Body of pancreas (tissue), 4 donors: ENCODE results near the gene PPFIA1. TPM values are rescaled to one million over a fixed set of nuclear protein-coding genes. Genes with fewer than 3 reads are reported as not detected.

Experiments
- ATAC-seq: fragments of 150-250 bp; one replicate; pipeline ENCODE4 v1.9.1; 2016
- DNase-seq, 4 donors: peaks; one replicate each; pipeline ENCODE4 v3.0.0-alpha.2; 2019
- H3K27ac ChIP-seq, 4 donors: fragments of 200-600 bp; sonication (generic); 1 replicate in 3 of 4; 2 replicates in 1 of 4; pipeline versions ENCODE4 v1.5.1 to v1.6.1; 2016 to 2019; ENCODE audit warnings: mild to moderate bottlenecking in 1 of 4, mixed read lengths in 1 of 4, moderate library complexity in 1 of 4
- H3K27me3 ChIP-seq, 2 donors: fragments of 200-600 bp; sonication (generic); one replicate each; pipeline ENCODE4 v1.6.0; 2016; ENCODE audit warnings: mild to moderate bottlenecking in 1 of 2
- H3K36me3 ChIP-seq, 2 donors: fragments of 200-600 bp; sonication (generic); replicated peaks in 1 of 2; 2 replicates each; pipeline ENCODE4 v1.5.1; 2016; ENCODE audit warnings: low read depth in 2 of 2; ENCODE audit not compliant: insufficient read depth in 1 of 2
- H3K4me1 ChIP-seq: fragments of 200-600 bp; sonication (generic); one replicate; pipeline ENCODE4 v1.6.0; 2016
- H3K4me3 ChIP-seq, 2 donors: fragments of 200-600 bp; sonication (generic); 1 replicate in 1 of 2; 2 replicates in 1 of 2; pipeline ENCODE4 v1.5.1; 2016 to 2019
- H3K9me3 ChIP-seq, 3 donors: fragments of 200-600 bp; sonication (generic); 1 replicate in 2 of 3; 2 replicates in 1 of 3; pipeline ENCODE4 v1.5.1; 2016
- CTCF ChIP-seq, 7 experiments: fragments of 450-650 bp in 4 of 7; fragments of 200-600 bp in 3 of 7; sonication (generic) in 3 of 7; IDR thresholded peaks; one replicate each; pipeline ENCODE4 v1.5.1; 2016 to 2019; ENCODE audit warnings: antibody characterized with exemption in 7 of 7
- POLR2A ChIP-seq, 3 donors: fragments of 450-650 bp; IDR thresholded peaks; one replicate each; pipeline ENCODE4 v1.6.1; 2016; ENCODE audit warnings: antibody characterized with exemption in 3 of 3, mild to moderate bottlenecking in 2 of 3
- WGBS, 2 donors: methylation state at CpG; one replicate each; pipeline ENCODE4 v1.1.5; 2017; 5-methylcytosine and 5-hydroxymethylcytosine counted together
- intact Hi-C: fragments of 100-400 bp; cut with DNase I; formaldehyde crosslinking; loops from one replicate; pipeline ENCODE4 v1.15.1; 2023
- total RNA-seq, 2 donors: library from RNA; depleted of rRNA; stranded (reverse); fragments of >200 nt; gene quantifications; one replicate each; pipeline ENCODE4 v1.1.0, GENCODE V29; 2016

Gene PPFIA1
- total RNA-seq, 2 donors from 2014 or later = 22.1 to 29.3 TPM

GRCh38 chr11:70265341-70265740, 5.1 kb upstream of the PPFIA1 start:
- DNase-seq (no peak), ATAC-seq (no peak)
- TF ChIP-seq CTCF (IDR thresholded peaks at IDR 0.05) = no peak
- TF ChIP-seq POLR2A (IDR thresholded peaks at IDR 0.05) = no peak
- 32 to 55% methylated on average over 7 of the region's 7 CpGs for WGBS, 2 donors
- no peaks in the 10 kb centered on the region for H3K9me3 ChIP-seq
- no peak overlapping the region for H3K4me3 ChIP-seq
- no peaks in the 10 kb centered on the region for H3K27me3 ChIP-seq
- H3K36me3 ChIP-seq = no peaks in the 10 kb centered on the region
- intact Hi-C loops = no loop called here
- no peak overlapping the region for H3K27ac ChIP-seq
- H3K4me1 ChIP-seq = peaks cover 9% of the 10 kb centered on the region

- Histone ChIP-seq H3K9me3 (no peaks in the 10 kb centered on the region), H3K36me3 (no peaks in the 10 kb centered on the region), H3K27me3 (no peaks in the 10 kb centered on the region), H3K4me1 (peaks cover 17% of the 10 kb centered on the region), H3K4me3 (no peak overlapping the region), H3K27ac (no peak overlapping the region)
- 77 to 80% methylated on average over 5 of the region's 5 CpGs for WGBS, 2 donors
- intact Hi-C loops = no loop called here
- DNase-seq (no peak), ATAC-seq (no peak)
- TF ChIP-seq POLR2A (IDR thresholded peaks at IDR 0.05) = no peak
- no peak for TF ChIP-seq CTCF (IDR thresholded peaks at IDR 0.05)
These were observed 3.0 kb upstream of the PPFIA1 start for GRCh38 chr11:70267405-70267950.

GRCh38 chr11:70268526-70268925, 2.0 kb upstream of the PPFIA1 start:
- H3K27ac ChIP-seq = no peak overlapping the region
- H3K27me3 ChIP-seq = no peaks in the 10 kb centered on the region
- DNase-seq = no peak
- ATAC-seq = no peak
- intact Hi-C loops = no loop called here
- no peak overlapping the region for H3K4me3 ChIP-seq
- peaks cover 26% of the 10 kb centered on the region for H3K4me1 ChIP-seq
- no peaks in the 10 kb centered on the region for H3K36me3 ChIP-seq
- TF ChIP-seq POLR2A (IDR thresholded peaks at IDR 0.05) (no peak), CTCF (IDR thresholded peaks at IDR 0.05) (no peak)
- 73 to 87% methylated on average over 9 to 10 of the region's 10 CpGs for WGBS, 2 donors
- no peaks in the 10 kb centered on the region for H3K9me3 ChIP-seq

- H3K4me1 ChIP-seq = peaks cover 31% of the 10 kb centered on the region
- intact Hi-C loops = no loop called here
- H3K27me3 ChIP-seq = no peaks in the 10 kb centered on the region
- peak overlapping the region; percentile 61 to 70 for H3K4me3 ChIP-seq
- peaks cover 0 to 2% of the 10 kb centered on the region in 2 donors for H3K36me3 ChIP-seq
- TF ChIP-seq CTCF (IDR thresholded peaks at IDR 0.05) (peak in 2 of 7 experiments; percentile 12 to 36), POLR2A (IDR thresholded peaks at IDR 0.05) (peak in 2 of 3 donors; percentile 11 to 26)
- H3K9me3 ChIP-seq = no peaks in the 10 kb centered on the region
- WGBS, 2 donors = 0% methylated on average over 20 to 31 of the region's 75 CpGs
- DNase-seq = peak; percentile 40 to 60 (median 51)
- peak; percentile 51 for ATAC-seq
- peak overlapping the region; percentile 79 to 91 (median 90) for H3K27ac ChIP-seq
These were observed 573 bp downstream of the PPFIA1 start for GRCh38 chr11:70270877-70271648.

GRCh38 chr11:70271649-70271953, 1.1 kb downstream of the PPFIA1 start:
- H3K36me3 ChIP-seq = peaks cover 0 to 2% of the 10 kb centered on the region in 2 donors
- intact Hi-C loops = no loop called here
- H3K9me3 ChIP-seq = no peaks in the 10 kb centered on the region
- H3K4me3 ChIP-seq = no peak overlapping the region
- 0% methylated on average over 2 of the region's 2 CpGs for WGBS, 2 donors
- ATAC-seq (no peak), DNase-seq (no peak)
- peak overlapping the region in 3 of 4 donors; percentile 90 to 91 (median 91) for H3K27ac ChIP-seq
- TF ChIP-seq POLR2A (IDR thresholded peaks at IDR 0.05) (no peak), CTCF (IDR thresholded peaks at IDR 0.05) (no peak)
- peaks cover 31% of the 10 kb centered on the region for H3K4me1 ChIP-seq
- no peaks in the 10 kb centered on the region for H3K27me3 ChIP-seq
